Astrocyte of the cerebellum (primary cell): ENCODE results near the gene ETS2.
A peak's percentile ranks its signal among the peaks of the same experiment; 100 is the strongest.

Experiments
- DNase-seq: peaks from one replicate; pipeline ENCODE4 v3.0.0-alpha.2; 2011; ENCODE audit warnings: low read depth
- H3K4me3 ChIP-seq: 2 replicates; pipeline ENCODE4 v1.5.1; 2011; ENCODE audit warnings: mild to moderate bottlenecking, low read depth, low read length, moderate library complexity
- in situ Hi-C: cut with HindIII; loops from 2 replicates; pipeline ENCODE4 v1.10.0; 2017; ENCODE audit warnings: low sequenced_read_pairs
- TF ChIP-seq, protein P1 (sequence below): IDR thresholded peaks from 2 replicates; pipeline ENCODE4 v1.5.1; 2012; ENCODE audit warnings: low read length, low read depth, moderate library complexity, mild to moderate bottlenecking; ENCODE audit errors: missing control alignments

The ETS2 gene

DNA sequence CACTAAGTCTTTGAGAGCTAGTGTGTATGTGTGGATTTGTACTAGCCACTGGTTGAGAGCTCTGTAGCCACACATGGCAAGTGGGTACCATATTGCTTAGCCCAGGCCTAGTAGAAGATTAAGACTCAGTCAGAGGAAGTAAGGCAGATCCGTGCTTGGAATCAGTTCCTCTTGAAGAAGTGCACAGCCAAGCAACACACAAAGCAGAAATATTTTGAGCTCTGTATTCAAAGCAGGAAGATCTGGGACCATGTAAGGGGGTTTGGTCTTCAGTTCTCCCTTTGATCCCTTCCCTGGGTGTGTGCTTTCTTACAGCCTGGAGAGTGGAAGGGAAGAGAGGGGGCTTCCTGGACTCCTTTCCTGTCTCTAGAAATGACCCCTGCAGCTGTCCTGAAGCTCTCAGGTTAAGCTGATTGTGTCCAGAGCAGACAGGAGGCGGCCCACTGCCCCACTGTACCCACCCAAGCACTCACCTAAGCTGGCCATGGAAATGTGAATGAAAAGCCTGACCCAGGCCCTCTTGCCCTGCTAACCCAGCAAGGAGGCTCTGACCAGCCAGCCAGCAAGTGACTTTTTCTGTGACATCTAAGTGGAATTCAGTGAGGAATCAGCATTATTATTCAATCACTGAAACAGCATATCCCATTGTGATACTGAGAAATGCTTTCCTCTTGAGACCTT lies 3.6 kb downstream of the ETS2 start:
- in situ Hi-C loops, result no loop called here
- no peak for DNase-seq
- no peak overlapping the region for H3K4me3 ChIP-seq
- TF ChIP-seq, protein P1, sequence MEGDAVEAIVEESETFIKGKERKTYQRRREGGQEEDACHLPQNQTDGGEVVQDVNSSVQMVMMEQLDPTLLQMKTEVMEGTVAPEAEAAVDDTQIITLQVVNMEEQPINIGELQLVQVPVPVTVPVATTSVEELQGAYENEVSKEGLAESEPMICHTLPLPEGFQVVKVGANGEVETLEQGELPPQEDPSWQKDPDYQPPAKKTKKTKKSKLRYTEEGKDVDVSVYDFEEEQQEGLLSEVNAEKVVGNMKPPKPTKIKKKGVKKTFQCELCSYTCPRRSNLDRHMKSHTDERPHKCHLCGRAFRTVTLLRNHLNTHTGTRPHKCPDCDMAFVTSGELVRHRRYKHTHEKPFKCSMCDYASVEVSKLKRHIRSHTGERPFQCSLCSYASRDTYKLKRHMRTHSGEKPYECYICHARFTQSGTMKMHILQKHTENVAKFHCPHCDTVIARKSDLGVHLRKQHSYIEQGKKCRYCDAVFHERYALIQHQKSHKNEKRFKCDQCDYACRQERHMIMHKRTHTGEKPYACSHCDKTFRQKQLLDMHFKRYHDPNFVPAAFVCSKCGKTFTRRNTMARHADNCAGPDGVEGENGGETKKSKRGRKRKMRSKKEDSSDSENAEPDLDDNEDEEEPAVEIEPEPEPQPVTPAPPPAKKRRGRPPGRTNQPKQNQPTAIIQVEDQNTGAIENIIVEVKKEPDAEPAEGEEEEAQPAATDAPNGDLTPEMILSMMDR, result no peak

DNA sequence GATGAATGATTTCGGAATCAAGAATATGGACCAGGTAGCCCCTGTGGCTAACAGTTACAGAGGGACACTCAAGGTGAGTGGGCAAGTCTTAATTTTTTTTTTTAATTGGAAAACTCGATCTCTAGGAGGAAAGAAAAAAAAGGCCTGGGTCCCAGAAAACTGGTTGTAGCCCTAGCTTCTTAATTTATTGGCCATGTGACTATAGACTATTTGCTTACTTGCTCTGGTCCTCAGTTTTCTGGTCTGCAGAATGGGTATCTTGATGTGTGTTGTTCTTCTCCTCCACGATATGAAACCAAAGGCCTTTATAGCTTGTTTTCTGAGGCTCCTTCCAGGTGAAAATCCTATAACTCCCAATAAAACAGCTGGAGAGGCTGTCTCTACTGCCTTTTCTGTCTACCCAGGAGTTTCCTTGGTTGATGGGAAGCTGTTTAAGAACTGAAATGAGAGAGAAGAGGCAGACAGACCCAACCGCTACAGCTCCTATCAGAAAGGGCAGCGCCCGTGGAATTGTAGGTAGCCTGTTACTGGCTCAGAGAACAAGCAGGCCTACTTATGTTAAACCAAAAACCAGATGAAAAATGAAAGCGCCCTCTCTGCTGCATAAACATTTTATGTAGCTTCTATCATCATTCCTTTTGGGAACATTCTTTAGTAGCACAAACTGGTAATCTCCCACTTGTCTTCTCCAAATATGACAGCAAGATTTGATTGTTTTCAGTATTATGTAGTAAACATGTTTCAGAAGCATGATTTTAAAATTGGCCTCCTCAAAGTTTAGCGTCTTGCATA lies 4.5 kb downstream of the ETS2 start:
- TF ChIP-seq, protein P1, result no peak
- H3K4me3 ChIP-seq, result no peak overlapping the region
- no peak for DNase-seq
- in situ Hi-C loops, result no loop called here

DNA sequence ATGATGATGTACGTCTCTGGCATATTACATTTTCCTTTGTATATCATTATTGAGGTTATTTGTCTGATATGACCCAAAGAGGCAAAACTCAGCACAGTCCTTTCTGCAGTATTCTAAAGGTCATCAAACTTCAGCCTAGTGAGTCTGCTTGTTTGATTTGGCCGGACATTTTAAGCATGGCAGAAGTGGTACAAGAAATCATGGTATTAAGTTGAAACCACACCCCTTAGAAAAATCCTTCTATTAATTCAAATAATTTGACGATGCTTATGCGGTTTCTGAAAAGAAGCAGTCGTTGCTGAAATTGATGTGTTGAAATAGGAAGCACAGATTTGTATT lies 5.1 kb downstream of the ETS2 start:
- no peak overlapping the region for H3K4me3 ChIP-seq

DNA sequence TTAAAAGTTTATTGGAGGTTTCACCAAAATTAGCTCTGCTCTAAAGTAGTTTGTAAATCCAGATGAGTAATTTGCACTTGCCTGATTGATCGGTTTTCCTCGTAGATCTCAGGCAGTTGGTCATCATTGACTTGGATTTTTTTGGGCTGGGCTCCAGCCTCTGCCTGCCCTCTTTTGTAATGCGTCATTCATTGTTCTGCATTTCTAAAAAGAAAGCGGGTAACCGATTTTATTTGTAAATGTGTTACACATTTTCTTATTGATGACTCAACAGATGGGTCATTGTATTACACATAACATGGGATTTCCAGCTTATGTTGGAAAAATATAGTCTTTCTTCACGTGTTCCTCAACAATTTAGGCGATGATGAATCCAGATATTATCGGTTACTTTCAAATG lies 5.5 kb downstream of the ETS2 start:
- H3K4me3 ChIP-seq, result no peak overlapping the region
- peak; percentile 85 for DNase-seq

More for the DNA sequence above, 5.1 kb downstream of the ETS2 start:
- DNase-seq, result no peak
- TF ChIP-seq, protein P1, result no peak
- in situ Hi-C loops, result no loop called here

DNA sequence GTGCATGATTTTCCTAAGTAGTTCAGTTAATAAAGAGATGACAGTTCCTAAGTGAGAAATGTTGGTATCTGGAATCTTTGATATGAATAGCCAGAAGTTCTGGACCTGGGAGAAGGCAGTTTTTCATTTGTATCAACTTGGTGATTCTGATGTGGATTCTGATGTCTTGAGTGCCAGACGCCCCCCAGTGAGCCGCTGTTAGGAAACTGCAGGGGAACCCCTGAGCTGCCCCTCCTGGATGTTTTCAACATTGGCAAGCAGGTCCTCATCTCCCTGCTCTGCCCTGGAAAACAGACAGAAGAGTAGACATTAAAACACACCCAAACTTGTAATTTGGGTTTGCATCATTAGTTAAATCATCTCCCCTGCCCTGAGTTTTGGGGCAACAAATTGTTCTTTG lies 7.4 kb downstream of the ETS2 start:
- H3K4me3 ChIP-seq, result no peak overlapping the region
- TF ChIP-seq, protein P1, result no peak
- no peak for DNase-seq
- in situ Hi-C loops, result no loop called here

More for the DNA sequence above, 5.5 kb downstream of the ETS2 start:
- TF ChIP-seq, protein P1, result no peak
- in situ Hi-C loops, result no loop called here

DNA sequence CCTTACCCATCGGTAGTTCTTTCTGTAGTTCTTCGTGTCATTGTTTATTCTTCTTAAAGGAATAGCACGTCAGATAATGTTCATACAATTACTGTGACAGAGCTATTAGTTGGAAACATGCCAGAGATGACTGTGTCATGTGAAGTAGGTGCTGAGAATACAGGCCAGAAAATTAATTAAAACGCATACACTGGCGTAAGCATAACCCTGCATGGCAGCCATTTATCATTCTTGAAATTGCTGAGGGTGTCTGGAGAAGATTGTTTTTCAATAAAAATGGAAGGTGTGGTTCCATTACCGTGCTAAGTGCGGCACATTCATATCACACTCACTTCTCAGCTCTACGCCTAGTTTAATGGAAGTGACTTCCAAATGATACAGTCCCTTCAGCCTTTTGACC lies 7.8 kb downstream of the ETS2 start:
- in situ Hi-C loops, result no loop called here
- DNase-seq, result no peak
- TF ChIP-seq, protein P1, result no peak
- H3K4me3 ChIP-seq, result no peak overlapping the region
